Measurements from ENCODE around the gene IGF1R. TPM values are rescaled to one million over a fixed set of nuclear protein-coding genes. Genes with fewer than 3 reads are reported as not detected.

The IGF1R gene
- total and polyA plus RNA-seq, 2 of the 13 experiments (the other 11 are each of a cell fraction or from before 2014, with no cell fraction given) = 15.9 to 18.4 TPM

DNA sequence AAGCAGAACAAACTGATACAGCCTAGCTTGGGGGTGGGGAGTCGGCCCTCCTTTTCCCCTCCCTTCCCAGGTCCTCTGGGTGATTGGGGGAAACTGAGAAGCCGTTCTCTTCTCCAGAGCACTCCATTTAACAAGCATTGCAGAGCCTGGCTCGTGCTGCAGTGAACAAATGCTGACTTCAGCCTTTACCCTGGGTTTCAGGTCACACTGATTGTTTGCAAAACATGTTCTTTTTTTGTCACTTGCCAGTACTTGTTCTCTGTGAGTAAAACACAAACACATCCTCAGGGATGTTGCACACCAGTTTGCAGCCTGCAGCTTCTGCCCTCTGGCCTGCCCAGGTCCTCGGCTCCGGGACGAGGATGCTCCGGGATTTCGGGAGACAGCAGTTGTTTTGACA lies 226.4 kb downstream of the IGF1R start:
- WGBS (ENCODE audit: low lambda C conversion rate) = 84% methylated on average over 8 of the region's 8 CpGs
- in situ Hi-C loops (cut with HindIII; ENCODE audit: extremely low pct_ligation_motif_present, low pct_unique_long_range_greater_than_20kb) (no loop called here), intact Hi-C loops (cut with micrococcal nuclease; ENCODE audit: unreplicated experiment) (no loop called here)
- H3K79me2 ChIP-seq (ENCODE audit: insufficient read depth, low read length) = peaks cover 27% of the 10 kb centered on the region
- no peak for FAIRE-seq
- H3K4me3 ChIP-seq (replicated peaks in 1 of 3; ENCODE audit: insufficient read depth in 1 of 3, low read depth in 2 of 3, low read length in 3 of 3) = no peak overlapping the region
- peaks cover 39% of the 10 kb centered on the region for H3K4me1 ChIP-seq (ENCODE audit: insufficient read depth, low read length)
- H3K9me3 ChIP-seq (ENCODE audit: low read length) = no peaks in the 10 kb centered on the region
- no peaks in the 10 kb centered on the region for H3K27me3 ChIP-seq (ENCODE audit: control insufficient read depth in 1 of 2, insufficient read depth in 2 of 2, low read length in 2 of 2)
- no peak overlapping the region for H3K27ac ChIP-seq (ENCODE audit: extremely low read length, insufficient read depth, low read length)
- no peak overlapping the region for H2AFZ ChIP-seq (ENCODE audit: low read length)
- H4K20me1 ChIP-seq (ENCODE audit: insufficient read depth, low read length) = peaks cover 63% of the 10 kb centered on the region
- ChIA-PET POLR2A (interaction anchor here (0.7 kb wide), 1 partner anchor 150 kb away, joined by 4 read pairs; no protein-coding TSS in a partner anchor), CTCF (ENCODE audit: low intra/inter-chr PET ratio, low total read pairs) (no interaction called here)
- no peak for ATAC-seq
- no peaks in the 10 kb centered on the region; a peak in 1 of 5 replicates for H3K36me3 ChIP-seq (replicated peaks in 1 of 2; ENCODE audit: control insufficient read depth in 1 of 2, insufficient read depth in 2 of 2, low read length in 2 of 2)
- DNase-seq (ENCODE audit: low spot score) = no peak
- no peak overlapping the region for H3K4me2 ChIP-seq (ENCODE audit: low read depth, low read length)
- H3K9ac ChIP-seq (ENCODE audit: insufficient read depth, low read depth, low read length) = no peak overlapping the region
- TF ChIP-seq NR2F1 (CRISPR knock-in tag; IDR thresholded peaks at IDR 0.05) (no peak), MAFK (conservative IDR thresholded peaks at IDR 0.05 in 1 of 2, IDR thresholded peaks at IDR 0.05 in 1 of 2; ENCODE audit: low read length in 2 of 2) (peak in 1 of 2 experiments; percentile 39; a peak in 1 of 4 replicates)
- no TSS peak for BruUV-seq (replicated peaks)

DNA sequence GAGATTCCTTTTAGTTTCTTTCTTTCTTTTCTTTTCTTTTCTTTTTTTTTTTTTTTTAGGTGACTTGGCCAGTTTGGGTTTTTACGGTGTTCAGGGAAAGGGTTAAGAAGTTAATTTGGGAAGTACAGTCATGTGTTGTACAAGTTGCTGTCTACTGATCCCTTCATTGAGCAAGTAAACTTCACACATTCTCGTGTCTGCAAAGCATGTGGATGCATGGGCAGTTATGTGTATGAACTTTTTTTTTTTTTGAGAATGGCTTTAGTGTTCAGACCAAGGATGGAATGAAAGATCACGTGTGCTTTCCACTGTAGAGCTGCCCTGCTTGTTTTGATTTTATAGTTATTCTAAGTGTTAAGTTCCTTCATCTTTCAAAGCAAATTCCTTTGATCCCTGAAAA lies 227.0 kb downstream of the IGF1R start:
- no peaks in the 10 kb centered on the region; a peak in 1 of 5 replicates for H3K36me3 ChIP-seq (replicated peaks in 1 of 2; ENCODE audit: control insufficient read depth in 1 of 2, insufficient read depth in 2 of 2, low read length in 2 of 2)
- BruUV-seq (replicated peaks) = no TSS peak
- CTCF ChIA-PET (ENCODE audit: low intra/inter-chr PET ratio, low total read pairs) = no interaction called here
- 100% methylated on average over 3 of the region's 3 CpGs for WGBS (ENCODE audit: low lambda C conversion rate)
- H3K4me3 ChIP-seq (replicated peaks in 1 of 3; ENCODE audit: insufficient read depth in 1 of 3, low read depth in 2 of 3, low read length in 3 of 3) = no peak overlapping the region
- no peak for TF ChIP-seq SIX4 (CRISPR knock-in tag; IDR thresholded peaks at IDR 0.05)
- TF ChIP-seq SETDB1 (CRISPR knock-in tag; IDR thresholded peaks at IDR 0.05; ENCODE audit: borderline replicate concordance) = no peak
- TF ChIP-seq ZNF788 (CRISPR knock-in tag; IDR thresholded peaks at IDR 0.05; ENCODE audit: borderline replicate concordance) = no peak
- intact Hi-C loops (cut with micrococcal nuclease; ENCODE audit: unreplicated experiment) = no loop called here
- in situ Hi-C loops (cut with HindIII; ENCODE audit: extremely low pct_ligation_motif_present, low pct_unique_long_range_greater_than_20kb) = no loop called here
- no peak overlapping the region for H3K9ac ChIP-seq (ENCODE audit: insufficient read depth, low read depth, low read length)
- H3K79me2 ChIP-seq (ENCODE audit: insufficient read depth, low read length) = peaks cover 27% of the 10 kb centered on the region
- no peak for FAIRE-seq
- no peak overlapping the region for H3K4me2 ChIP-seq (ENCODE audit: low read depth, low read length)
- H3K27me3 ChIP-seq (ENCODE audit: control insufficient read depth in 1 of 2, insufficient read depth in 2 of 2, low read length in 2 of 2) = no peaks in the 10 kb centered on the region
- POLR2A ChIA-PET = interaction anchor here (0.7 kb wide), 1 partner anchor 151 kb away, joined by 4 read pairs; no protein-coding TSS in a partner anchor
- no peak overlapping the region for H2AFZ ChIP-seq (ENCODE audit: low read length)
- H3K4me1 ChIP-seq (ENCODE audit: insufficient read depth, low read length) = peaks cover 39% of the 10 kb centered on the region
- H3K9me3 ChIP-seq (ENCODE audit: low read length) = no peaks in the 10 kb centered on the region
- no peak for ATAC-seq
- DNase-seq (ENCODE audit: low spot score) = no peak
- peaks cover 69% of the 10 kb centered on the region for H4K20me1 ChIP-seq (ENCODE audit: insufficient read depth, low read length)
- no peak overlapping the region for H3K27ac ChIP-seq (ENCODE audit: extremely low read length, insufficient read depth, low read length)
